BJ (cell line): Measurements from ENCODE around the gene GABRR2. TPM values are rescaled to one million over a fixed set of nuclear protein-coding genes. Genes with fewer than 3 reads are reported as not detected.

Experiments
- CTCF ChIA-PET: fragments of 350-600 bp; formaldehyde crosslinking; extraction: SDS; loops from one replicate; lab custom pipeline; 2021; ENCODE audit warnings: antibody characterized with exemption, inconsistent platforms; lab: Yijun Ruan, JAX
- POLR2A ChIA-PET: fragments of 300-600 bp; sonication (Branson Sonifier 250); formaldehyde crosslinking; extraction: SDS; loops from one replicate; lab custom pipeline; 2021; ENCODE audit warnings: antibody characterized with exemption; lab: Charles Lee
- DNase-seq: peaks from one replicate; pipeline ENCODE4 v3.0.0-alpha.2; 2011; ENCODE audit warnings: low read depth
- H3K27me3 ChIP-seq: 2 replicates; pipeline ENCODE4 v1.6.0; 2011; ENCODE audit warnings: low read length; ENCODE audit not compliant: control insufficient read depth, insufficient read depth
- H3K36me3 ChIP-seq: 2 replicates; pipeline ENCODE4 v1.5.1; 2011; ENCODE audit warnings: low read length; ENCODE audit not compliant: control insufficient read depth, insufficient read depth
- H3K4me3 ChIP-seq: 2 replicates; pipeline ENCODE4 v1.5.1; 2011; ENCODE audit warnings: low read depth, mild to moderate bottlenecking, control low read depth, low read length
- polyA plus RNA-seq: library from polyadenylated mRNA; depleted of rRNA; stranded (reverse); fragments of >200 nt; gene quantifications from 2 replicates; pipeline ENCODE4 v1.2.3, GENCODE V29; 2011
- TF ChIP-seq, protein P1 (sequence below): IDR thresholded peaks from 2 replicates; pipeline ENCODE4 v1.5.1; 2011; ENCODE audit warnings: low read depth, mild to moderate bottlenecking, control low read depth, inconsistent platforms, low read length, moderate library complexity; ENCODE audit not compliant: insufficient read depth

Gene GABRR2
- polyA plus RNA-seq, 1 experiment = 0.31 TPM

DNA sequence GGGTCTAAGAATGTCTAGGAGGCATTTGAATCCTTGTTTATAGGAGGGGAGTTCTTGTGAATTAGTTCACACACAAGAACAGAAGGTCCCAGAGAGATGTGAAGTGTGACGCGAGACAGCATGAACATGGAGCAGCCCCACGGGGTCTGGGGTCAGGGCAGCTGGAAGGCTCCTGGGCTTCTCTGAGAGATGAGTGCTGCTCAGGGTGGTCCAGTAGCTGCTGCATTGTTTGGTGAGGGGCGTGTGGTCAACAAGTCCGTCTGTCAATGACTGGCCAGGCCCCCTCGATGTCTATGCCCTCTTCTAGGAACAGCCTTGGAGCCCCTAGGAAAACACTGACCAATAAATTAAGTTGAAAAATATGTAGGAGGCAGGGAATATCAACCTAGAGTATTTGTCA lies 57.8 kb downstream of the GABRR2 start:
- Histone ChIP-seq H3K27me3 (no peaks in the 10 kb centered on the region), H3K36me3 (no peaks in the 10 kb centered on the region), H3K4me3 (no peak overlapping the region)
- TF ChIP-seq, protein P1, sequence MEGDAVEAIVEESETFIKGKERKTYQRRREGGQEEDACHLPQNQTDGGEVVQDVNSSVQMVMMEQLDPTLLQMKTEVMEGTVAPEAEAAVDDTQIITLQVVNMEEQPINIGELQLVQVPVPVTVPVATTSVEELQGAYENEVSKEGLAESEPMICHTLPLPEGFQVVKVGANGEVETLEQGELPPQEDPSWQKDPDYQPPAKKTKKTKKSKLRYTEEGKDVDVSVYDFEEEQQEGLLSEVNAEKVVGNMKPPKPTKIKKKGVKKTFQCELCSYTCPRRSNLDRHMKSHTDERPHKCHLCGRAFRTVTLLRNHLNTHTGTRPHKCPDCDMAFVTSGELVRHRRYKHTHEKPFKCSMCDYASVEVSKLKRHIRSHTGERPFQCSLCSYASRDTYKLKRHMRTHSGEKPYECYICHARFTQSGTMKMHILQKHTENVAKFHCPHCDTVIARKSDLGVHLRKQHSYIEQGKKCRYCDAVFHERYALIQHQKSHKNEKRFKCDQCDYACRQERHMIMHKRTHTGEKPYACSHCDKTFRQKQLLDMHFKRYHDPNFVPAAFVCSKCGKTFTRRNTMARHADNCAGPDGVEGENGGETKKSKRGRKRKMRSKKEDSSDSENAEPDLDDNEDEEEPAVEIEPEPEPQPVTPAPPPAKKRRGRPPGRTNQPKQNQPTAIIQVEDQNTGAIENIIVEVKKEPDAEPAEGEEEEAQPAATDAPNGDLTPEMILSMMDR = no peak
- POLR2A ChIA-PET = no interaction called here
- DNase-seq = no peak
- CTCF ChIA-PET = interaction anchor here (0.5 kb wide), 1 partner anchor 110 kb away, joined by 3 read pairs; no protein-coding TSS in a partner anchor

DNA sequence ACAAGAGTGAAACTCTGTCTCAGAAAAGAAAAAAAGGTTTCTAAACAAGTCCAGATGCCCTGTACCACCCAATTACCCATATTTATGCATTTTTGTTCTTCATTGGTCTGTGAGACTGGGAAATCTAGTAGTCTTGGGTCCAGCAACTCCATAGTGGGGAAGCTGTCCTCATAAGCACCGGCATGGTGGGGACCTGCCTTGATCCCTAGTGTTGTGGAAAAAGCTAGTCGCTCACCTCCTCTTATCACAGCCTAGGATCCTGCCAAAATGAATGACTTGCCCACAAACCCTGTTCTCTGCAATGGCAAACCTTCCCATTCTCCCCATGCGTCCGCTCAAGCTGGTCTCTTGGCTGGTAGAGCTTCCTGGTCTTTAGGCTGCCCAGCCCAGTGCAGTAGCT lies 59.7 kb downstream of the GABRR2 start:
- POLR2A ChIA-PET = no interaction called here
- CTCF ChIA-PET = interaction anchor here (0.9 to 1.7 kb wide), 2 partner anchors 109 to 273 kb away, joined by 3 to 5 read pairs; no protein-coding TSS in a partner anchor
- no peaks in the 10 kb centered on the region for H3K36me3 ChIP-seq
- no peaks in the 10 kb centered on the region for H3K27me3 ChIP-seq
- DNase-seq = no peak
- TF ChIP-seq, protein P1 = no peak
- H3K4me3 ChIP-seq = no peak overlapping the region

DNA sequence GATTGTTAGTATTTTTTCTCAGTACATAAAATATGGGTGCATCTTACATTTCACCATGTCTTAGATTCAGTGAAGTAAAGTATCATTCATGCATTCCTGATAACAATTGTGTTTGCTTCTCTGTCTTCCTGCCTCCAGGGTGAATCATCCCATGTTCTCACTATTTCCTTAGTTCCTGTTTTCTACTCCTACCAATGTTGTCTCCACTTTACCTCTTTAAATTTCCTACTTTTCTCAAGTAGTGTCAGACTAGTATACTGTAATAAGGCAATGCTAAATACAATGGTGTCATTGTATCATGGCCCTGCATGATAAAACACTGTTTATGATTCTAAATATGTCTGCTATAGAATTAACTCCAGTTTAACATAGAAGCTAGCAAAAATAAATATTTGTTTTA lies 60.5 kb downstream of the GABRR2 start:
- H3K27me3 ChIP-seq = no peaks in the 10 kb centered on the region
- H3K36me3 ChIP-seq = no peaks in the 10 kb centered on the region
- TF ChIP-seq, protein P1 = no peak
- POLR2A ChIA-PET = no interaction called here
- no peak overlapping the region for H3K4me3 ChIP-seq
- CTCF ChIA-PET = interaction anchor here (1.7 kb wide), 1 partner anchor 272 kb away, joined by 5 read pairs; no protein-coding TSS in a partner anchor
- no peak for DNase-seq

DNA sequence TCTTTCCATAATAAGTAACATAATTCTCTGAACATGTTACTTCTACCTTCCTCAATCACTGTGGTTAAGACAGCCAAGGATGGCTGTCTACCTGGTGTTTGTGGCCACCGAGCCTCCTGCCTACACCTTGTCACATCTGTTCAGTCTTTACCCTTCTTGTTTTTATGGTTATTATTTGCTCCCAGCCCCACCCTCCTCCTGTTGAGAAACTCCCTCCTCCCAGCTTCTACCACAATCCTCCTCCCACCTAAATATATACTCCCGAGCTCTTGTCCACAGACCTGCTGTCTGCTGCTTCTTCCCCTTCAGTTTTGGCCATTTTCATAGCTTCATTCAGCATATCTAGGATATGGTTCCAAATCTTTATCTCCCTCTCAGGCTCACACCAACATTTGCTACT lies 62.2 kb downstream of the GABRR2 start:
- CTCF ChIA-PET = interaction anchor here (1.2 kb wide), 1 partner anchor 9 kb away, joined by 3 read pairs; no protein-coding TSS in a partner anchor
- TF ChIP-seq, protein P1 = no peak
- Histone ChIP-seq H3K27me3 (no peaks in the 10 kb centered on the region), H3K36me3 (no peaks in the 10 kb centered on the region), H3K4me3 (no peak overlapping the region)
- POLR2A ChIA-PET = no interaction called here
- no peak for DNase-seq

DNA sequence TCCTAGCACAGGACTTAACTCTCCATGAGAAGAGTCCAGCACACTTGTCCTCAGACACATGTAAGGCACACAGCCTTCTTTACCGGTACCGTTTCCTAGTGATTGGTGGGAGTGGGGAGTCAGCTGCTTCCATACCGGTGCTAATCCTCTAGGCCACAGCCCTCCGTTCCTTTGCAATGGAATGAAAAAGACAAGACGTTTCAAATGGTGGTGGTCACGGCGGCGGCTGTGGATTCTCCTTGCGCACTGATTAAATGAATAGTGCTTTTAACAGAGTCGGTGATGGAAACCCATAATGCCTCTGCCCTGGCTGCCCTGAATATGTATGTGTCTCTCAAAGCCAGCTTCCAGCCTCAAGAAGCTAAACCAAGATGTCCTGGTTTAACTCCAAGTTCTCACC lies 63.1 kb downstream of the GABRR2 start:
- TF ChIP-seq, protein P1 = no peak
- DNase-seq = no peak
- H3K36me3 ChIP-seq = no peaks in the 10 kb centered on the region
- no peaks in the 10 kb centered on the region for H3K27me3 ChIP-seq
- no peak overlapping the region for H3K4me3 ChIP-seq
- ChIA-PET POLR2A (no interaction called here), CTCF (interaction anchor here (1.2 kb wide), 1 partner anchor 9 kb away, joined by 3 read pairs; no protein-coding TSS in a partner anchor)
